AG10803 (cell line): Measurements from ENCODE around the gene ERBB2.

ENCODE experiments used
- DNase-seq: peaks from one replicate; pipeline ENCODE4 v3.0.0; 2010; ENCODE audit warnings: low read depth
- H3K4me3 ChIP-seq: 2 replicates; pipeline ENCODE4 v1.5.1; 2011; ENCODE audit warnings: mild to moderate bottlenecking, low read length, control low read depth
- TF ChIP-seq, protein P1 (sequence below): conservative IDR thresholded peaks from 2 replicates; pipeline ENCODE4 v1.5.1; 2011; ENCODE audit warnings: mild to moderate bottlenecking, low read length, control low read depth, inconsistent platforms

The ERBB2 gene

DNA sequence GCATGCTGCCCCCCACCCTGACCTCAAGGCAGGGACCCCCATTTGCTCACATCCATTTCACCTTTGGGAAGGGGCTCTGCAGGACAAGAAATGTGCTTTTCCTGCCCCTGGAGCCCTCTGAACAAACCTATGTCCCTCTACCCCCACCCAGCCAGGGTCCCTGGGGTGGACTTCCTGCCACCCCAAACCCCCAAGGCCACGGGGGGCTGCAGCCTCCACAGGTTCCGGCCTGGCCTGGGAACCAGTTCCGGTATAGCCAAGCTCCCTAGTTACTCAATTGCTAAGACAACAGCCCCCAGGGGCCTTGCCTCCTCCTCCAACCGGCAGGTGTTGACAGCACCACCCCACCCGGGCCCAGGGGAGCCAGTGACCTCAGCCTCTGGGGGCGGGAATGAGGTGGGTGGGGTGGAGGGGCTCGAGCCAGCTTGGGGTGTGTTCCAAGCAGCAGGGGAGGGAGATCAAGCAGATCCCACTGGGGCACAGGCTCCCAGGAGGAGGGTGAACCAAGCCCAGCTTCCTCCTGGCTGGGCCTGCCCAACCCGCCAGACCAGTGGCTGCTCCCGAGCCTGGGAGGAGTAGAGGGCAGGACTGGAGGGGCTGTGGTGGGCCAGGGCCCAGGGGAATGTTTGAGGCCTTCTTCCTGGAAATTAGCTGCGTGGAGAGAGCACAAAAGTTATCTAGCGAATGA is 25.0 kb upstream of the ERBB2 start:
- no peak for DNase-seq
- no peak overlapping the region for H3K4me3 ChIP-seq
- TF ChIP-seq, protein P1, sequence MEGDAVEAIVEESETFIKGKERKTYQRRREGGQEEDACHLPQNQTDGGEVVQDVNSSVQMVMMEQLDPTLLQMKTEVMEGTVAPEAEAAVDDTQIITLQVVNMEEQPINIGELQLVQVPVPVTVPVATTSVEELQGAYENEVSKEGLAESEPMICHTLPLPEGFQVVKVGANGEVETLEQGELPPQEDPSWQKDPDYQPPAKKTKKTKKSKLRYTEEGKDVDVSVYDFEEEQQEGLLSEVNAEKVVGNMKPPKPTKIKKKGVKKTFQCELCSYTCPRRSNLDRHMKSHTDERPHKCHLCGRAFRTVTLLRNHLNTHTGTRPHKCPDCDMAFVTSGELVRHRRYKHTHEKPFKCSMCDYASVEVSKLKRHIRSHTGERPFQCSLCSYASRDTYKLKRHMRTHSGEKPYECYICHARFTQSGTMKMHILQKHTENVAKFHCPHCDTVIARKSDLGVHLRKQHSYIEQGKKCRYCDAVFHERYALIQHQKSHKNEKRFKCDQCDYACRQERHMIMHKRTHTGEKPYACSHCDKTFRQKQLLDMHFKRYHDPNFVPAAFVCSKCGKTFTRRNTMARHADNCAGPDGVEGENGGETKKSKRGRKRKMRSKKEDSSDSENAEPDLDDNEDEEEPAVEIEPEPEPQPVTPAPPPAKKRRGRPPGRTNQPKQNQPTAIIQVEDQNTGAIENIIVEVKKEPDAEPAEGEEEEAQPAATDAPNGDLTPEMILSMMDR = no peak

- no peak overlapping the region for H3K4me3 ChIP-seq
Observed at GRCh38 chr17:39675390-39676082, 24.3 kb upstream of the ERBB2 start.

DNA sequence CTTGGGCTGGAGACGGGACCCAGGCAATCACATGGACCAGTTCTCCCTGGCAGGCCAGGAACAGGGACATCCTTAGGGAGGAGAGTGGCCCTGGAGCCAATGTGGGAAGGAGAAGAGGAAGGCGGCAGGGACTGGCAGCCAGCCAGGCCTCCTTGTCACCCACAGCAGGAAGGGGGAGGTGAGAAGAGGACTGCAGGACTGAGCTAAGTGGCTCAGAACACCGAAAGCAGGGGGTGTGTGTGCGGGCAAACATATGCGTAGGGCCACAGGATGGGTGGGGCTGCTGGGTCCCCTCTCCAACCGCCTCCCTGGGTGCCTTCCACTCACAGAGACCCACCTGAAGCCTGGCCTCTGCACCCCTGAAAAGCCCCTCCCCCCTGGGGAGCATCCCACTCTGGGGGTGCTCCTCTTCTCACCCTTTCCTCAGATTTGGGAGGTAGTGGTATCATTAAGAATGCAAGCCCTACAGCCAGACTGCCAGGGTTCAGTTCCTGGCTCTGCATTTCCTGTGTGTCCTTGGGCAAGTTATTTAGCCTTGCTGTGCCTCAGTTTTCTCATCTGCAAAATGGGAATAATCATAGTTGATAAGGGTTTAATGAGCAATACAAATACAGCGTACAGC is 23.6 kb upstream of the ERBB2 start:
- H3K4me3 ChIP-seq = no peak overlapping the region
- no peak for DNase-seq

More at GRCh38 chr17:39675390-39676082, 24.3 kb upstream of the ERBB2 start:
- TF ChIP-seq, protein P1 = no peak
- DNase-seq = no peak

DNA sequence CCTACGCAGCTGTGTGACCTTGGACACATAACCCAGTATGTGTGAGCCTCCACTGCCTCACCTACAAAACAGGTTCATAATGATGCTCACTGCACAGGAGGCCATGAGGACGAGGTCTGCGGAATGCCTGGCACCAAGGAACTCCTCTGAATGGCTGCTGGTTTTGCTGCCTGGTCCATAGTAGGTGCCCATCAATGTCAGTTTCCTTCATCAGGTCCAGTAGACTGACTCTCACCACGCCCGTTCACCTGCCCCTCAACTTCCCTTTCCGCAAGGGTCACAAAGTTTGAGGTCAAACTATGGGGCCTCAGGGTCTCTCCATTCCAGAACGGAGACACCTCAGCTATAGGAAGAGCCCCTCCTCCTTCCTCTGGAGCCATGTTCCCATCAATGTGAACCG is 22.8 kb upstream of the ERBB2 start:
- TF ChIP-seq, protein P1 = no peak
- no peak for DNase-seq
- no peak overlapping the region for H3K4me3 ChIP-seq

More for the DNA sequence above, 23.6 kb upstream of the ERBB2 start:
- TF ChIP-seq, protein P1 = no peak

DNA sequence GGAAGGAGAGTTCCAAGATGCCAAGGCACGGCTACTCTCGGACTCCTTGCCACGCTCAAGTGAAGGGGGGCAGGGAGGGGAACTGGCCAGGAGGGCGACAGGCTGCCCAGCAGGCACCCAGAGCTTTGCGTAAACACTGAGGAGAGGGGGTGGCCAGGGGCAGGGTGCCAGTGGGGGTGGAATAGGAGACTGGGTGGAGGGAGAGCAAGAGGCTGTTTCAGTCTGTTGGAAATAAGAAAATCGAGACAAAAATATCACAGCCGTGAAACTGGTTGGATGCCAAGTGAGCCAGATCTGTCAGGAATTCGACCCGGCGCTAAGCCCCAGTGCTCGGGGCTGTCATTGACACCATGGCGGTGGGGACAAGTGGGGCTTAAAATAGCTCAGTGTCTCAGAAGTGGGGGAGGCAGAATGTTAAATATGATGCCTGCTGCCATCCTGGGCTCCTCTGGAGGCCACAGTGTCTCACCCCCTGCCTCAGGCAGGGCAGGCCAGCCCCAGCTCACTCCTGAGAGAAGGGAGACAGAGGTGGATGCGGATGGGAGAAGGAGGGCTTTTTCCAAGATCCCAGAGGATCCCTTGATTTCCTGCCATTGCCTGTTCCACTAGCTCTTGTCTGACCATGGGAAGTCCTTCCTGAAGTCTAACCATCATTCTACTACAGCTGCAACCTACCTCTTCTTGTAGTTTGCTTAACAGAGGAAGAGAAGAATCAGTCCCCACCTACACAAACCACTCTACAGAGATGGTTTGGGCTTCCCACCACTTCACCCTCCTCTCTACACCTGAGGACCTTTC is 22.1 kb upstream of the ERBB2 start:
- DNase-seq = no peak
- TF ChIP-seq, protein P1 = no peak
- no peak overlapping the region for H3K4me3 ChIP-seq

GRCh38 chr17:39678340-39679116 is 21.3 kb upstream of the ERBB2 start:
- DNase-seq = no peak
- no peak overlapping the region for H3K4me3 ChIP-seq
- TF ChIP-seq, protein P1 = no peak
